NB4 (cell line): ENCODE results near the gene PEPD.

Source experiments
- DNase-seq: peaks from one replicate; pipeline ENCODE4 v3.0.0; 2010; ENCODE audit warnings: low read depth
- H3K4me3 ChIP-seq: one replicate; pipeline ENCODE4 v1.5.1; 2011; ENCODE audit warnings: mild to moderate bottlenecking, low read depth, low read length, moderate library complexity
- MAX ChIP-seq: IDR thresholded peaks from 2 replicates; pipeline ENCODE4 v1.6.1; 2011; ENCODE audit warnings: low read depth, low read length
- MYC ChIP-seq: IDR thresholded peaks from 2 replicates; pipeline ENCODE4 v1.6.1; 2011; ENCODE audit warnings: low read depth, low read length
- POLR2A ChIP-seq: IDR thresholded peaks from 2 replicates; pipeline ENCODE4 v1.6.1; 2011; ENCODE audit warnings: mild to moderate bottlenecking; ENCODE audit not compliant: insufficient read length; ENCODE audit errors: extremely low read depth
- TF ChIP-seq, protein P1 (sequence below): IDR thresholded peaks from one replicate; pipeline ENCODE4 v1.5.1; 2012; ENCODE audit warnings: low read depth, low read length

Gene PEPD

DNA sequence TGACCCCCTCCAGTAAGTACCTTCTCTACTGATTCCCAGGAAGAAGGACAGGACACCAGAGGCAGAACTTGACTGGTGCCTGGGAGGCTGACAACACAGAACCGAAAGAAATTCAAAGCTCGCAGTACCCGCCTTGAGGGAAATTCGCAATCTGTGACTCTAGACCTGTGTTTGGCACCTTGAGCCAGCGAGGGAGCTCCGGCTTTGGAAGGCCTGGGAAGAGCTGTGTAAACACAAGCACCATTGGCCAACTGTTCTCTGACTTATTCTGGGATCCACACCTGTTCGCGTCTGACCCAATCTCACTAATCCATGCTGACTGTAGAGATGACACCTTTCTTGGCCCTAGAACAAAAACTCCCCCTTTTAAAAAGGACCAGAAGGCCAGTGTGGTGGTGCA lies 97.4 kb downstream of the PEPD start:
- TF ChIP-seq POLR2A = no peak
- TF ChIP-seq, protein P1, sequence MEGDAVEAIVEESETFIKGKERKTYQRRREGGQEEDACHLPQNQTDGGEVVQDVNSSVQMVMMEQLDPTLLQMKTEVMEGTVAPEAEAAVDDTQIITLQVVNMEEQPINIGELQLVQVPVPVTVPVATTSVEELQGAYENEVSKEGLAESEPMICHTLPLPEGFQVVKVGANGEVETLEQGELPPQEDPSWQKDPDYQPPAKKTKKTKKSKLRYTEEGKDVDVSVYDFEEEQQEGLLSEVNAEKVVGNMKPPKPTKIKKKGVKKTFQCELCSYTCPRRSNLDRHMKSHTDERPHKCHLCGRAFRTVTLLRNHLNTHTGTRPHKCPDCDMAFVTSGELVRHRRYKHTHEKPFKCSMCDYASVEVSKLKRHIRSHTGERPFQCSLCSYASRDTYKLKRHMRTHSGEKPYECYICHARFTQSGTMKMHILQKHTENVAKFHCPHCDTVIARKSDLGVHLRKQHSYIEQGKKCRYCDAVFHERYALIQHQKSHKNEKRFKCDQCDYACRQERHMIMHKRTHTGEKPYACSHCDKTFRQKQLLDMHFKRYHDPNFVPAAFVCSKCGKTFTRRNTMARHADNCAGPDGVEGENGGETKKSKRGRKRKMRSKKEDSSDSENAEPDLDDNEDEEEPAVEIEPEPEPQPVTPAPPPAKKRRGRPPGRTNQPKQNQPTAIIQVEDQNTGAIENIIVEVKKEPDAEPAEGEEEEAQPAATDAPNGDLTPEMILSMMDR = no peak
- TF ChIP-seq MAX = no peak
- no peak for DNase-seq
- no peak overlapping the region for H3K4me3 ChIP-seq

- no peak for TF ChIP-seq MYC
- no peak for TF ChIP-seq POLR2A
- TF ChIP-seq MAX = no peak
- TF ChIP-seq, protein P1 = no peak
- H3K4me3 ChIP-seq = no peak overlapping the region
- DNase-seq = no peak
Observed at GRCh38 chr19:33422369-33423180, 99.0 kb downstream of the PEPD start.

GRCh38 chr19:33421368-33421767 lies 100.2 kb downstream of the PEPD start:
- no peak for DNase-seq
- TF ChIP-seq, protein P1 = no peak
- TF ChIP-seq MYC = no peak
- no peak for TF ChIP-seq POLR2A
- no peak for TF ChIP-seq MAX
- H3K4me3 ChIP-seq = no peak overlapping the region

GRCh38 chr19:33420821-33421220 lies 100.8 kb downstream of the PEPD start:
- no peak for TF ChIP-seq MYC
- TF ChIP-seq, protein P1 = no peak
- no peak for TF ChIP-seq POLR2A
- TF ChIP-seq MAX = no peak
- no peak for DNase-seq
- H3K4me3 ChIP-seq = no peak overlapping the region

DNA sequence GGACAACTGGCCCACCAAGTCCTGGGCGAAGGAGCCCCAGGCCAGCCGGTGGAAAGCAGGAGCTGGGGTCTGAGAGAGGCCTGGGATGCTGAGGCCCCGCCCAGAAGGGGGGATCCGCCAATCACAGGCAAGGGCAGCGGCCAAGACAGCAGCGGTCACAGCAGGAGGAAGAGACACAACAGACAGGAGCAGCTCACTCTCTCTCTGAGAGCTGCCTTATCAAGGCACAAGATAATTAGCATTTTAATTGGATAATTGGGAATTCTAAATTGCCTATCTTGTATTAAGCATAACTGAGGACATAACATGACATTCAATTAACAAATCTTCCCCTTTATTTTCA lies 101.8 kb downstream of the PEPD start:
- no peak for TF ChIP-seq MYC
- no peak for TF ChIP-seq MAX
- no peak for TF ChIP-seq POLR2A
- TF ChIP-seq, protein P1 = no peak
- DNase-seq = no peak
- H3K4me3 ChIP-seq = no peak overlapping the region
